CD4-positive, CD25-positive, alpha-beta regulatory T cell (primary cell): Measurements from ENCODE around the gene METTL1. TPM values are rescaled to one million over a fixed set of nuclear protein-coding genes. Genes with fewer than 3 reads are reported as not detected.

Experiments used
- ATAC-seq, 2 donors: fragments of 150-1000 bp; cut with Tn5 transposase; one replicate each; pipeline ENCODE4 v1.10.0; 2021; ENCODE audit warnings: low read depth in 2 of 2, moderate number of reproducible peaks in 2 of 2, moderate library complexity in 1 of 2
- DNase-seq, 3 donors: peaks; one replicate each; pipeline versions ENCODE4 v3.0.0 to v3.0.0-alpha.2; 2012 to 2022; ENCODE audit warnings: mixed read lengths in 1 of 3
- H3K27ac ChIP-seq: one replicate; pipeline ENCODE4 v1.7.0; 2013; ENCODE audit warnings: mild to moderate bottlenecking, low read length; ENCODE audit not compliant: insufficient read depth, poor library complexity, severe bottlenecking
- H3K27me3 ChIP-seq: one replicate; pipeline ENCODE4 v1.7.0; 2013; ENCODE audit warnings: low read length; ENCODE audit not compliant: control insufficient read depth, insufficient read depth
- H3K36me3 ChIP-seq: one replicate; pipeline ENCODE4 v1.7.0; 2013; ENCODE audit warnings: mild to moderate bottlenecking, low read length, moderate library complexity; ENCODE audit not compliant: control insufficient read depth, insufficient read depth
- H3K4me1 ChIP-seq: 2 replicates; pipeline ENCODE4 v1.7.0; 2013; ENCODE audit warnings: mild to moderate bottlenecking, low read length; ENCODE audit not compliant: insufficient read depth, control insufficient read depth, poor library complexity, severe bottlenecking
- H3K4me3 ChIP-seq: one replicate; pipeline ENCODE4 v1.7.0; 2013; ENCODE audit warnings: low read depth, mild to moderate bottlenecking, low read length, moderate library complexity
- H3K9me3 ChIP-seq, 2 experiments: 1 replicate in 1 of 2; 2 replicates in 1 of 2; pipeline ENCODE4 v1.7.0; 2013; ENCODE audit warnings: low read length in 2 of 2, mild to moderate bottlenecking in 1 of 2, moderate library complexity in 1 of 2; ENCODE audit not compliant: control insufficient read depth in 2 of 2
- H3K27ac Mint-ChIP-seq, 3 donors: one replicate each; pipeline ENCODE4 v1.8.0; 2020 to 2022; ENCODE audit warnings: mild to moderate bottlenecking in 3 of 3, mixed read lengths in 3 of 3, moderate library complexity in 2 of 3
- H3K27me3 Mint-ChIP-seq: one replicate; pipeline ENCODE4 v1.8.0; 2022; ENCODE audit warnings: mild to moderate bottlenecking, mixed read lengths
- H3K36me3 Mint-ChIP-seq: one replicate; pipeline ENCODE4 v1.8.0; 2020; ENCODE audit warnings: mixed read lengths
- H3K4me1 Mint-ChIP-seq, 4 donors: one replicate each; pipeline ENCODE4 v1.8.0; 2020 to 2022; ENCODE audit warnings: mixed read lengths in 4 of 4, mild to moderate bottlenecking in 1 of 4
- H3K4me3 Mint-ChIP-seq, 4 donors: one replicate each; pipeline ENCODE4 v1.8.0; 2020 to 2022; ENCODE audit warnings: mild to moderate bottlenecking in 4 of 4, mixed read lengths in 4 of 4, moderate library complexity in 3 of 4
- H3K9me3 Mint-ChIP-seq, 7 donors: one replicate each; pipeline ENCODE4 v1.8.0; 2020 to 2022; ENCODE audit warnings: mixed read lengths in 7 of 7, mild to moderate bottlenecking in 3 of 7, moderate library complexity in 2 of 7
- polyA plus RNA-seq, 4 donors: library from polyadenylated mRNA; unstranded; fragments of 300-500 nt; fragmentation: Illumina TruSeq; gene quantifications; one replicate each; pipeline ENCODE4 v1.2.3, GENCODE V29; 2021
- total RNA-seq: library from RNA; stranded (reverse); gene quantifications from one replicate; pipeline ENCODE4 v1.2.3, GENCODE V29; 2022

METTL1 gene
- total and polyA plus RNA-seq, 5 donors from 2014 or later = 3.5 to 10.8 (median 7.1) TPM

DNA sequence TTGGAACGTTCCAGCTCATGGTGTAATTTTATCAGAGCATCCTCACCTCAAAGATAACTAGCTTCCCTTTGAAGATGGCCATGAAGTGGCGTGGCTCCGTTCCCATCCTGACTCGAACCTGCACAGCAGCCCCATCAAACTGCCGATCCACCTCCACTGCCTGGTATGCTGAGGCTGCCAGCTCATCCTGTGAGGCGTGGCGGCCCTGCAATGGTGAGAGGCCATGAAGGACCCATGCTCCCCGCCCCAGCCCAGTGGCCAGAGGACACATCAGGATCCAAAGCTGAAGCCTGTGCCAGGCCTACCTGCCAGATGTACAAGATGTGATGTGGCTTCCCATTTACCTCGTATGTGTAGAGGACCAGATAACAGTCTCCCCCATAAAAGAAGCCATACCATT is 35.4 kb upstream of the METTL1 start:
- Histone ChIP-seq H3K9me3 (no peaks in the 10 kb centered on the region), H3K27ac (no peak overlapping the region), H3K4me1 (no peaks in the 10 kb centered on the region), H3K27me3 (no peaks in the 10 kb centered on the region), H3K4me3 (no peak overlapping the region), H3K36me3 (peaks cover 20% of the 10 kb centered on the region)
- peak overlapping the region in 1 of 3 donors; percentile 2 for H3K27ac Mint-ChIP-seq
- DNase-seq (no peak), ATAC-seq (no peak)
- no peaks in the 10 kb centered on the region for H3K27me3 Mint-ChIP-seq
- peaks cover 12% of the 10 kb centered on the region for H3K36me3 Mint-ChIP-seq
- H3K4me1 Mint-ChIP-seq = peaks cover 0 to 5% (median 2%) of the 10 kb centered on the region in 4 donors
- no peaks in the 10 kb centered on the region for H3K9me3 Mint-ChIP-seq
- no peak overlapping the region for H3K4me3 Mint-ChIP-seq

DNA sequence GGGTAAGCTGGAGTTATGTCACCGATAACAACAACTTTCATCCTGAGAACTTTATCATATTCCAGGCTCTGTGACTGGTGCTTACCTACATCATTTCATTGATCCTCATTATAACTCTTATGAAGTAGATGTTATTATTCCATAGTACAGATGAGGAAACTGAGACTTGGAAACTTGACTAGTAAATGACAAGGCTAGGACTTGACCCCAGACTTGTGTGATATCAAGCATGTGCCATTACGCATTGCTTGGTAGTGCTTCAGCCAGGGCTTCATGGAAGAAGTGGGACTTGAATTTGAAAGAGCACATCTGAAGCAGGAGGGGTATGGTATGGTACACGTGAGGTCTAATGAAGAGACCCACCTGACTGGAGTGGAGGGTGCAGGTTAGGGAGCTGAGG is 34.8 kb upstream of the METTL1 start:
- peaks cover 20% of the 10 kb centered on the region for H3K36me3 ChIP-seq
- no peak overlapping the region for H3K4me3 ChIP-seq
- H3K4me1 ChIP-seq = no peaks in the 10 kb centered on the region
- H3K27ac Mint-ChIP-seq = no peak overlapping the region
- H3K27me3 ChIP-seq = no peaks in the 10 kb centered on the region
- DNase-seq = no peak
- ATAC-seq = no peak
- H3K4me3 Mint-ChIP-seq = no peak overlapping the region
- no peaks in the 10 kb centered on the region for H3K9me3 Mint-ChIP-seq
- peaks cover 0 to 4% (median under 1%) of the 10 kb centered on the region in 4 donors for H3K4me1 Mint-ChIP-seq
- H3K9me3 ChIP-seq = no peaks in the 10 kb centered on the region
- peaks cover 10% of the 10 kb centered on the region for H3K36me3 Mint-ChIP-seq
- no peak overlapping the region for H3K27ac ChIP-seq
- no peaks in the 10 kb centered on the region for H3K27me3 Mint-ChIP-seq

DNA sequence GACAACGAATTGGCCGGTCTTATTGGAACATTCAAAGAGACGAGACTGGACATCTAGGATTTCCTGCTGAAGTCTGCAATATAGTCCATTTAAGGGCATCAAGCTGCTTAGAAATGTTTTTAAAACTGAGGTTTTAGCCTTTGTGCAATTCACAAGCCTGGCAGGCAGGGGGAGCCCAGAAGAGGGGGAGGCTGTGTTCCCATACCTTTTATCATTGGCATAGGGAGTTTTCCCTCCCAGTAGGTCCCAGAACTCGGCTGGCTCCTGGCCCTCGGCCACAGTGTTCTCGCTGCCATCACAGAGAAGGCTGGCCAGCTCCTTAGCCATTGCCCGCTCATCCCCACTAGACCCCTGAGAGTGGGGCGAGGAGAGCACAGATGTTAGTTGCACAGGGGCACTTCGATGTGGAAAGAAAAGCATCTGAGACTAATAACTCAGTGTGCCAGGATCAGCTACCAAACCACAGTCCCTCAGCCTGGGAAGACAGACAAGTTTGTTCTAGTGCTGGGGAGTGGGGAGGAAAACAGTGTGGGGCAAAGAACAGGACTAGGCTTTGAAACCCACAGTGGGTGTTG is 31.5 kb upstream of the METTL1 start:
- Mint-ChIP-seq H3K36me3 (peaks cover 17% of the 10 kb centered on the region), H3K4me1 (peaks cover 0 to 13% (median 0%) of the 10 kb centered on the region in 4 donors), H3K27ac (no peak overlapping the region), H3K4me3 (no peak overlapping the region), H3K27me3 (no peaks in the 10 kb centered on the region), H3K9me3 (no peaks in the 10 kb centered on the region)
- Histone ChIP-seq H3K4me3 (no peak overlapping the region), H3K27ac (no peak overlapping the region), H3K4me1 (no peaks in the 10 kb centered on the region), H3K36me3 (peaks cover 26% of the 10 kb centered on the region), H3K27me3 (no peaks in the 10 kb centered on the region), H3K9me3 (no peaks in the 10 kb centered on the region)
- ATAC-seq = no peak
- peak in 2 of 3 donors; percentile 21 to 37 for DNase-seq

DNA sequence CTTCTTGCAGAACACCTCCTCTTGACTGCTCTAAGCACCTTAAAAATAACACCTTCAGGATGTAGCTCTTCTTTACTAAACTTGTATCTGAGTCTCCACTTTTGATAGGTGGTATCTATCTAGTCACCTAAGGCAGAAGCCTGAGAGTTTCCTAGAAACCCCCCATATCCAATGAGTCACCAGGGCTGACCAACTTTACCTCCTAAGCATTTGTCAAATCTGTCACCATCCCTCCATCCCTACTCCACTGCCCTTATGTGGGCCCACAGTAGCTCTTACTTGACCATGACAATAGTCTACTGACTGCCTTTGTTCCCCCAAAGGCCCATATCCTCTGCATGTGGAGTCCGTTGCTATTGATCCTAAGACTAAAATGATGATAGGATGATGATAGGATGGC is 30.7 kb upstream of the METTL1 start:
- ATAC-seq (no peak), DNase-seq (no peak)
- H3K4me1 ChIP-seq = no peaks in the 10 kb centered on the region
- no peak overlapping the region for H3K27ac ChIP-seq
- H3K27ac Mint-ChIP-seq = peak overlapping the region in 1 of 3 donors; percentile 53
- no peaks in the 10 kb centered on the region for H3K27me3 Mint-ChIP-seq
- H3K4me3 Mint-ChIP-seq = no peak overlapping the region
- no peak overlapping the region for H3K4me3 ChIP-seq
- no peaks in the 10 kb centered on the region for H3K9me3 Mint-ChIP-seq
- H3K36me3 Mint-ChIP-seq = peaks cover 17% of the 10 kb centered on the region
- peaks cover 0 to 13% (median 0%) of the 10 kb centered on the region in 4 donors for H3K4me1 Mint-ChIP-seq
- H3K27me3 ChIP-seq = no peaks in the 10 kb centered on the region
- no peaks in the 10 kb centered on the region for H3K9me3 ChIP-seq
- H3K36me3 ChIP-seq = peaks cover 22% of the 10 kb centered on the region

DNA sequence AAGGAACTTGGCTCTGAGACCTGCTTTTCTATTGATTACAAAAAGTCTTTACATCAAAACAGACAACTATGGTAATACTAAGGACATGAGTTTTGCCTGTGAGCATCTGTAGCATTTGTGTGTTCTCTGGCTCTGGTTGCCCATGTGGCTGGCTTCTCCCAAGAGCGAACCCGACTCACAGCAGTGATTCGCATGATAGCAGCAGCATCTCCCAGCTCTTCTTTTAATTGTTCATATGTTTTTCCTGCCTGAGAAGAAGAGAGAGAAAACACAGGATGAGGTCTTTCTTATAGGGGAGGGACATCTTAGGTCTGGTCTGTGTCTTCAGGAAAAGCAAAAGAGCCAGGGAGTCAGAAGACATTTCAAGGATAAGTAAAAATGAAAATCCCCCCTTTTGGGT is 29.1 kb upstream of the METTL1 start:
- no peaks in the 10 kb centered on the region for H3K4me1 ChIP-seq
- Mint-ChIP-seq H3K36me3 (peaks cover 29% of the 10 kb centered on the region), H3K4me1 (peaks cover 0 to 13% (median 0%) of the 10 kb centered on the region in 4 donors), H3K27ac (peak overlapping the region in 1 of 3 donors; percentile 10), H3K4me3 (no peak overlapping the region), H3K9me3 (no peaks in the 10 kb centered on the region), H3K27me3 (no peaks in the 10 kb centered on the region)
- DNase-seq (no peak), ATAC-seq (no peak)
- no peaks in the 10 kb centered on the region for H3K9me3 ChIP-seq
- H3K27ac ChIP-seq = no peak overlapping the region
- H3K4me3 ChIP-seq = no peak overlapping the region
- no peaks in the 10 kb centered on the region for H3K27me3 ChIP-seq
- peaks cover 35% of the 10 kb centered on the region for H3K36me3 ChIP-seq

DNA sequence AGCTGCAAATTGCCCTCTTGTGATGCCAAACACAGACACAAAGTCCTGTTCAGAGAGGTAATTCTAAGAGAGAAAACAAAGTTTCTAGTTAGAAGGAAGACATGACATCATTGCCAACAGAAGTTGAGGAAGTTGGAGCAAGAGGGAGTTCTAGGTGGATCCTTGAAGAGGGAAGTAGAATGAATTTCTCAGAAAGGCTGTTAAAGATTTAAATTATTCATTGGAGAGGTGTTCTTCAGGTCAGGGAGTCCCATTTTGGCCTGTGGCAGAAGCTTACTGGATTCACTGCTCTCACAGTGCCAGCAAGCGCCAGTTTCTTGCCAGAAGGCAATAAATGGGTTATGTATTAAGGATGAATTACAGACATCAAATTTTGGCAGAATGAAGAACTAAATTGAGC is 26.0 kb upstream of the METTL1 start:
- Mint-ChIP-seq H3K9me3 (no peaks in the 10 kb centered on the region), H3K27me3 (no peaks in the 10 kb centered on the region), H3K4me1 (peaks cover 0 to 9% (median 3%) of the 10 kb centered on the region in 4 donors), H3K4me3 (no peak overlapping the region), H3K36me3 (peaks cover 40% of the 10 kb centered on the region), H3K27ac (no peak overlapping the region)
- H3K36me3 ChIP-seq = peaks cover 53% of the 10 kb centered on the region
- no peaks in the 10 kb centered on the region for H3K4me1 ChIP-seq
- H3K27me3 ChIP-seq = no peaks in the 10 kb centered on the region
- DNase-seq = no peak
- H3K27ac ChIP-seq = no peak overlapping the region
- H3K9me3 ChIP-seq = no peaks in the 10 kb centered on the region
- H3K4me3 ChIP-seq = no peak overlapping the region
- ATAC-seq = no peak

DNA sequence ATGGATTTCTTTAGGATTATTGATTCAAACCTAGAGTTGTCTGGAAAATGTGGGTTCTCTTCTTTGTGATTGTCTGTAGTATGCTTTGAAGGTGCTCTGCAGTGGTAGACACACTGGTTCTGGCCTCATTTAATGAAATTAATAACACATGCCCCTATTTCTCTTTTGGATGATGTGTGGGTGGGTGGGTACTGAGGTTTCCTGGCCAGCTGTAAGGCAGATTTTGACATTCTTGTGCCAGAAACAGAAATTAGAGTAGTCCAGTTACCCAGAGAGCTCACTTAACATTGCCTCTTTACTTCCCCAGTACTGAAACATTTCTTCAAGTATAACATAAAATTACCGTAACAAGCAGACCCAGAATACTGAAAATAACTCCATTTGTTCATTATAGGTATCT is 25.1 kb upstream of the METTL1 start:
- H3K36me3 Mint-ChIP-seq = peaks cover 39% of the 10 kb centered on the region

DNA sequence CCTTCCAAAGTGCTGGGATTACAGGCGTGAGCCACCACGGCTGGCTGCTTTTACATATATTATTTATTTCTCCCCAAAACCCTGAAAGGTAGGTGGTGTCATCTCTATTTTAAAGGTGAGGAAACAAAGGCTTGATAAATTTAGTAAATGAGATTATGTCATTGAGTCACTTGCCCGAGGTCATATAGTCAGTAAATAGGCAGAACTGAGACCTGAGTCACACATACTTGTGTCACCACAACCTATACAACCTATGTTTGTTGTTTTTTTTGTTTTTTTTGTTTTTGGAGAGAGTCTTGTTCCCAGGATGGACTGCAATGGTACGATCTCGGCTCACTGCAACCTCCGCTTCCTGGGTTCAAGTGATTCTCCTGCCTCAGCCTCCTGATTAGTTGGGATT is 23.4 kb upstream of the METTL1 start:
- Mint-ChIP-seq H3K9me3 (no peaks in the 10 kb centered on the region), H3K4me3 (no peak overlapping the region), H3K36me3 (peaks cover 45% of the 10 kb centered on the region), H3K4me1 (peaks cover 3 to 14% (median 4%) of the 10 kb centered on the region in 4 donors), H3K27me3 (no peaks in the 10 kb centered on the region), H3K27ac (no peak overlapping the region)
- Histone ChIP-seq H3K27ac (no peak overlapping the region), H3K27me3 (no peaks in the 10 kb centered on the region), H3K4me3 (no peak overlapping the region), H3K36me3 (peaks cover 66% of the 10 kb centered on the region), H3K4me1 (no peaks in the 10 kb centered on the region), H3K9me3 (no peaks in the 10 kb centered on the region)
- ATAC-seq (no peak), DNase-seq (no peak)

More for the DNA sequence above, 25.1 kb upstream of the METTL1 start:
- Histone ChIP-seq H3K36me3 (peaks cover 60% of the 10 kb centered on the region), H3K9me3 (no peaks in the 10 kb centered on the region), H3K4me3 (no peak overlapping the region), H3K4me1 (no peaks in the 10 kb centered on the region), H3K27ac (no peak overlapping the region), H3K27me3 (no peaks in the 10 kb centered on the region)
- H3K9me3 Mint-ChIP-seq = no peaks in the 10 kb centered on the region
- H3K27me3 Mint-ChIP-seq = no peaks in the 10 kb centered on the region
- no peak for DNase-seq
- H3K27ac Mint-ChIP-seq = peak overlapping the region in 1 of 3 donors; percentile 21
- H3K4me1 Mint-ChIP-seq = peaks cover 0 to 9% (median 3%) of the 10 kb centered on the region in 4 donors
- no peak overlapping the region for H3K4me3 Mint-ChIP-seq
- no peak for ATAC-seq
